GM23338 (cell line): ENCODE results near the gene FAM78B. TPM values are rescaled to one million over a fixed set of nuclear protein-coding genes. Genes with fewer than 3 reads are reported as not detected.
A peak's percentile ranks its signal among the peaks of the same experiment; 100 is the strongest.

Experiments
- ATAC-seq: fragments of 200-7000 bp; cut with Tn5 transposase; 3 replicates; pipeline ENCODE4 v1.9.1; 2020
- DNase-seq: peaks from one replicate; pipeline ENCODE4 v3.0.0-alpha.2; 2015; ENCODE audit warnings: low spot score
- H2AFZ ChIP-seq: fragments of 200-600 bp; sonication (generic); 2 replicates; pipeline ENCODE4 v1.8.0; 2016; ENCODE audit warnings: antibody characterized with exemption, mild to moderate bottlenecking, moderate library complexity
- H3F3A ChIP-seq: fragments of 200-600 bp; sonication (generic); replicated peaks from 2 replicates; pipeline ENCODE4 v1.8.0; 2017; ENCODE audit warnings: antibody characterized with exemption, mixed run types, low read depth
- H3K27ac ChIP-seq: fragments of 200-600 bp; sonication (generic); 2 replicates; pipeline ENCODE4 v1.6.1; 2016; ENCODE audit warnings: low read depth
- H3K27me3 ChIP-seq: fragments of 200-600 bp; sonication (generic); 2 replicates; pipeline ENCODE4 v1.8.0; 2016; ENCODE audit warnings: mild to moderate bottlenecking, mixed run types, moderate library complexity; ENCODE audit not compliant: insufficient read depth
- H3K36me3 ChIP-seq: fragments of 200-600 bp; sonication (generic); 2 replicates; pipeline ENCODE4 v1.8.0; 2016; ENCODE audit warnings: mild to moderate bottlenecking; ENCODE audit not compliant: insufficient read depth
- H3K4me1 ChIP-seq: fragments of 200-600 bp; sonication (generic); 2 replicates; pipeline ENCODE4 v1.8.0; 2016; ENCODE audit warnings: mild to moderate bottlenecking, moderate library complexity; ENCODE audit not compliant: insufficient read depth
- H3K4me2 ChIP-seq: fragments of 200-600 bp; sonication (generic); 2 replicates; pipeline ENCODE4 v1.7.1; 2017; ENCODE audit warnings: mixed run types
- H3K4me3 ChIP-seq: fragments of 200-600 bp; sonication (generic); 2 replicates; pipeline ENCODE4 v1.6.1; 2016; ENCODE audit warnings: mixed run types
- H3K79me2 ChIP-seq: fragments of 200-600 bp; sonication (generic); replicated peaks from 2 replicates; pipeline ENCODE4 v1.8.0; 2017; ENCODE audit warnings: mild to moderate bottlenecking; ENCODE audit not compliant: insufficient read depth
- H3K9me2 ChIP-seq: fragments of 200-600 bp; sonication (generic); 2 replicates; pipeline ENCODE4 v1.8.0; 2017; ENCODE audit not compliant: insufficient read depth
- H4K20me1 ChIP-seq: fragments of 200-600 bp; sonication (generic); replicated peaks from 2 replicates; pipeline ENCODE4 v1.8.0; 2017; ENCODE audit warnings: mild to moderate bottlenecking; ENCODE audit not compliant: insufficient read depth
- H3K27ac Mint-ChIP-seq: 2 replicates; pipeline ENCODE4 v1.8.0; 2020; ENCODE audit warnings: inconsistent platforms, mild to moderate bottlenecking, moderate library complexity, mixed read lengths
- H3K27me3 Mint-ChIP-seq: 3 replicates; pipeline ENCODE4 v1.8.0; 2022; ENCODE audit warnings: low read depth, mild to moderate bottlenecking, moderate library complexity, mixed read lengths, inconsistent platforms; ENCODE audit not compliant: insufficient read depth, poor library complexity
- H3K36me3 Mint-ChIP-seq: 3 replicates; pipeline ENCODE4 v1.8.0; 2021; ENCODE audit warnings: low read depth, mild to moderate bottlenecking, inconsistent platforms, moderate library complexity, mixed read lengths
- H3K4me1 Mint-ChIP-seq: 3 replicates; pipeline ENCODE4 v1.8.0; 2020; ENCODE audit warnings: mild to moderate bottlenecking, inconsistent platforms, mixed read lengths
- H3K4me3 Mint-ChIP-seq: 3 replicates; pipeline ENCODE4 v1.8.0; 2021; ENCODE audit warnings: moderate library complexity, mild to moderate bottlenecking, inconsistent platforms, mixed read lengths
- H3K9me3 Mint-ChIP-seq: 3 replicates; pipeline ENCODE4 v1.8.0; 2020; ENCODE audit warnings: moderate library complexity, mild to moderate bottlenecking, inconsistent platforms, mixed read lengths
- CREB1 ChIP-seq: fragments of 250-450 bp; sonication (Bioruptor Pico); IDR thresholded peaks from 2 replicates; pipeline ENCODE4 v1.5.0; 2020; ENCODE audit warnings: low read depth, mild to moderate bottlenecking, moderate library complexity
- EZH2 ChIP-seq: fragments of 200-600 bp; sonication (generic); IDR thresholded peaks from one replicate; pipeline ENCODE4 v1.8.0; 2017; ENCODE audit warnings: antibody characterized with exemption, mild to moderate bottlenecking, low read depth; ENCODE audit not compliant: unreplicated experiment
- EZH2phosphoT487 ChIP-seq: fragments of 200-600 bp; sonication (generic); IDR thresholded peaks from one replicate; pipeline ENCODE4 v1.8.1; 2018; ENCODE audit warnings: antibody characterized with exemption; ENCODE audit not compliant: unreplicated experiment
- JUNB ChIP-seq: IDR thresholded peaks from one replicate; pipeline ENCODE4 v1.6.1; 2016; ENCODE audit warnings: antibody characterized with exemption; ENCODE audit not compliant: unreplicated experiment
- NANOG ChIP-seq: IDR thresholded peaks from 2 replicates; pipeline ENCODE4 v1.6.1; 2016; ENCODE audit warnings: antibody characterized with exemption, borderline replicate concordance
- POLR2AphosphoS5 ChIP-seq: IDR thresholded peaks from 2 replicates; pipeline ENCODE4 v1.6.1; 2016; ENCODE audit warnings: antibody characterized with exemption, low read depth
- REST ChIP-seq: IDR thresholded peaks from one replicate; pipeline ENCODE4 v1.6.1; 2018; ENCODE audit warnings: antibody characterized with exemption; ENCODE audit not compliant: unreplicated experiment
- STAT1 ChIP-seq: IDR thresholded peaks from one replicate; pipeline ENCODE4 v1.6.1; 2016; ENCODE audit warnings: antibody characterized with exemption; ENCODE audit not compliant: unreplicated experiment
- ZNF114 ChIP-seq: fragments of 250-450 bp; sonication (Bioruptor Pico); IDR thresholded peaks from 2 replicates; pipeline ENCODE4 v1.5.0; 2020; ENCODE audit warnings: mild to moderate bottlenecking, moderate library complexity
- ZNF331 ChIP-seq: fragments of 250-450 bp; sonication (Bioruptor Pico); IDR thresholded peaks from 2 replicates; pipeline ENCODE4 v1.5.0; 2020; ENCODE audit warnings: low read depth, mild to moderate bottlenecking, moderate library complexity
- polyA plus RNA-seq: library from polyadenylated mRNA; unstranded; fragments of >200 nt; fragmentation: Nextera tagmentation; extraction: Ambion mirVana; gene quantifications from 2 replicates; pipeline ENCODE4 v1.2.1, GENCODE V29; 2016
- total RNA-seq: library from RNA; depleted of rRNA; stranded (reverse); fragments of >200 nt; shearing (Covaris generic); gene quantifications from 2 replicates; pipeline ENCODE4 v1.2.3, GENCODE V29; 2014
- TF ChIP-seq, protein P1 (sequence below), 2 experiments: fragments of 200-600 bp in 1 of 2; sonication (generic) in 1 of 2; conservative IDR thresholded peaks; 2 replicates each; pipeline versions ENCODE4 v1.5.1 to v1.6.1; 2016 to 2017; ENCODE audit warnings: antibody characterized with exemption in 2 of 2, low read depth in 2 of 2, mild to moderate bottlenecking in 2 of 2, moderate library complexity in 1 of 2
- TF ChIP-seq, protein P2 (sequence below): fragments of 250-450 bp; sonication (Bioruptor Pico); IDR thresholded peaks from 2 replicates; pipeline ENCODE4 v1.5.0; 2020; ENCODE audit warnings: mild to moderate bottlenecking, moderate library complexity
- TF ChIP-seq, protein P3 (sequence below): IDR thresholded peaks from 2 replicates; pipeline ENCODE4 v1.6.1; 2016; ENCODE audit warnings: antibody characterized with exemption

The FAM78B gene
- total and polyA plus RNA-seq, 2 experiments from 2014 or later, result 1.6 to 4.6 TPM

DNA sequence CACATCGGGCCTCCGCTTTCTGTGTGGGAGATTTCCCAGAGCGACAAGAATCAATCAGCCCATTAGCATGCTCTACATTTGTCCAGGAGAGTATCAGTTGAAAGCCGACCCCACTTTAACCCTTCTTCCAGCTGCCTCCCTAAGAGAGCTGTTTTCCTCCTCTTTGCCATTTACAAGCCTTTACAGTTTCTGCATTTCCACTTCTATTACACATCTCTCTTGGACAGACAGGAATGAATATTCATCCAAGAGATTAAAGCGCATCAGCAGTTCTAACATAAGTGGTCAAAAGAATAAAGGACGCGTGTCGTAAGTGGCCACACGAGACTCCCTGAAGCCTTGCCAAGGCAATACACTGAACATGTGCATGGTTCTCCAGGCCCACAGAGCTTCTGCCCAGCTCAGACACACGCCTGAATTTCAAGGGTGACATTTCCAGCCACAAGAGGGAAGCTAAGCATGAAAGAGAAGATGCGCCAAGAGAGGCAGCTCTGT, 47.3 kb downstream of the FAM78B start:
- peaks cover 9% of the 10 kb centered on the region for H3K4me1 ChIP-seq
- H3K4me1 Mint-ChIP-seq, result peaks cover 21% of the 10 kb centered on the region
- no peaks in the 10 kb centered on the region for H3K36me3 Mint-ChIP-seq
- TF ChIP-seq, protein P1, sequence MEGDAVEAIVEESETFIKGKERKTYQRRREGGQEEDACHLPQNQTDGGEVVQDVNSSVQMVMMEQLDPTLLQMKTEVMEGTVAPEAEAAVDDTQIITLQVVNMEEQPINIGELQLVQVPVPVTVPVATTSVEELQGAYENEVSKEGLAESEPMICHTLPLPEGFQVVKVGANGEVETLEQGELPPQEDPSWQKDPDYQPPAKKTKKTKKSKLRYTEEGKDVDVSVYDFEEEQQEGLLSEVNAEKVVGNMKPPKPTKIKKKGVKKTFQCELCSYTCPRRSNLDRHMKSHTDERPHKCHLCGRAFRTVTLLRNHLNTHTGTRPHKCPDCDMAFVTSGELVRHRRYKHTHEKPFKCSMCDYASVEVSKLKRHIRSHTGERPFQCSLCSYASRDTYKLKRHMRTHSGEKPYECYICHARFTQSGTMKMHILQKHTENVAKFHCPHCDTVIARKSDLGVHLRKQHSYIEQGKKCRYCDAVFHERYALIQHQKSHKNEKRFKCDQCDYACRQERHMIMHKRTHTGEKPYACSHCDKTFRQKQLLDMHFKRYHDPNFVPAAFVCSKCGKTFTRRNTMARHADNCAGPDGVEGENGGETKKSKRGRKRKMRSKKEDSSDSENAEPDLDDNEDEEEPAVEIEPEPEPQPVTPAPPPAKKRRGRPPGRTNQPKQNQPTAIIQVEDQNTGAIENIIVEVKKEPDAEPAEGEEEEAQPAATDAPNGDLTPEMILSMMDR (conservative IDR thresholded peaks at IDR 0.05; ENCODE audit: low read depth in 2 of 2), result no peak
- TF ChIP-seq, protein P2, sequence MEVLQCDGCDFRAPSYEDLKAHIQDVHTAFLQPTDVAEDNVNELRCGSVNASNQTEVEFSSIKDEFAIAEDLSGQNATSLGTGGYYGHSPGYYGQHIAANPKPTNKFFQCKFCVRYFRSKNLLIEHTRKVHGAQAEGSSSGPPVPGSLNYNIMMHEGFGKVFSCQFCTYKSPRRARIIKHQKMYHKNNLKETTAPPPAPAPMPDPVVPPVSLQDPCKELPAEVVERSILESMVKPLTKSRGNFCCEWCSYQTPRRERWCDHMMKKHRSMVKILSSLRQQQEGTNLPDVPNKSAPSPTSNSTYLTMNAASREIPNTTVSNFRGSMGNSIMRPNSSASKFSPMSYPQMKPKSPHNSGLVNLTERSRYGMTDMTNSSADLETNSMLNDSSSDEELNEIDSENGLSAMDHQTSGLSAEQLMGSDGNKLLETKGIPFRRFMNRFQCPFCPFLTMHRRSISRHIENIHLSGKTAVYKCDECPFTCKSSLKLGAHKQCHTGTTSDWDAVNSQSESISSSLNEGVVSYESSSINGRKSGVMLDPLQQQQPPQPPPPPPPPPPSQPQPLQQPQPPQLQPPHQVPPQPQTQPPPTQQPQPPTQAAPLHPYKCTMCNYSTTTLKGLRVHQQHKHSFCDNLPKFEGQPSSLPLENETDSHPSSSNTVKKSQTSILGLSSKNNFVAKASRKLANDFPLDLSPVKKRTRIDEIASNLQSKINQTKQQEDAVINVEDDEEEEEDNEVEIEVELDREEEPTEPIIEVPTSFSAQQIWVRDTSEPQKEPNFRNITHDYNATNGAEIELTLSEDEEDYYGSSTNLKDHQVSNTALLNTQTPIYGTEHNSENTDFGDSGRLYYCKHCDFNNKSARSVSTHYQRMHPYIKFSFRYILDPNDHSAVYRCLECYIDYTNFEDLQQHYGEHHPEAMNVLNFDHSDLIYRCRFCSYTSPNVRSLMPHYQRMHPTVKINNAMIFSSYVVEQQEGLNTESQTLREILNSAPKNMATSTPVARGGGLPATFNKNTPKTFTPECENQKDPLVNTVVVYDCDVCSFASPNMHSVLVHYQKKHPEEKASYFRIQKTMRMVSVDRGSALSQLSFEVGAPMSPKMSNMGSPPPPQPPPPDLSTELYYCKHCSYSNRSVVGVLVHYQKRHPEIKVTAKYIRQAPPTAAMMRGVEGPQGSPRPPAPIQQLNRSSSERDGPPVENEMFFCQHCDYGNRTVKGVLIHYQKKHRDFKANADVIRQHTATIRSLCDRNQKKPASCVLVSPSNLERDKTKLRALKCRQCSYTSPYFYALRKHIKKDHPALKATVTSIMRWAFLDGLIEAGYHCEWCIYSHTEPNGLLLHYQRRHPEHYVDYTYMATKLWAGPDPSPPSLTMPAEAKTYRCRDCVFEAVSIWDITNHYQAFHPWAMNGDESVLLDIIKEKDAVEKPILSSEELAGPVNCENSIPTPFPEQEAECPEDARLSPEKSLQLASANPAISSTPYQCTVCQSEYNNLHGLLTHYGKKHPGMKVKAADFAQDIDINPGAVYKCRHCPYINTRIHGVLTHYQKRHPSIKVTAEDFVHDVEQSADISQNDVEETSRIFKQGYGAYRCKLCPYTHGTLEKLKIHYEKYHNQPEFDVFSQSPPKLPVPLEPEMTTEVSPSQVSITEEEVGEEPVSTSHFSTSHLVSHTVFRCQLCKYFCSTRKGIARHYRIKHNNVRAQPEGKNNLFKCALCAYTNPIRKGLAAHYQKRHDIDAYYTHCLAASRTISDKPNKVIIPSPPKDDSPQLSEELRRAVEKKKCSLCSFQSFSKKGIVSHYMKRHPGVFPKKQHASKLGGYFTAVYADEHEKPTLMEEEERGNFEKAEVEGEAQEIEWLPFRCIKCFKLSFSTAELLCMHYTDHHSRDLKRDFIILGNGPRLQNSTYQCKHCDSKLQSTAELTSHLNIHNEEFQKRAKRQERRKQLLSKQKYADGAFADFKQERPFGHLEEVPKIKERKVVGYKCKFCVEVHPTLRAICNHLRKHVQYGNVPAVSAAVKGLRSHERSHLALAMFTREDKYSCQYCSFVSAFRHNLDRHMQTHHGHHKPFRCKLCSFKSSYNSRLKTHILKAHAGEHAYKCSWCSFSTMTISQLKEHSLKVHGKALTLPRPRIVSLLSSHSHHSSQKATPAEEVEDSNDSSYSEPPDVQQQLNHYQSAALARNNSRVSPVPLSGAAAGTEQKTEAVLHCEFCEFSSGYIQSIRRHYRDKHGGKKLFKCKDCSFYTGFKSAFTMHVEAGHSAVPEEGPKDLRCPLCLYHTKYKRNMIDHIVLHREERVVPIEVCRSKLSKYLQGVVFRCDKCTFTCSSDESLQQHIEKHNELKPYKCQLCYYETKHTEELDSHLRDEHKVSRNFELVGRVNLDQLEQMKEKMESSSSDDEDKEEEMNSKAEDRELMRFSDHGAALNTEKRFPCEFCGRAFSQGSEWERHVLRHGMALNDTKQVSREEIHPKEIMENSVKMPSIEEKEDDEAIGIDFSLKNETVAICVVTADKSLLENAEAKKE, result no peak
- TF ChIP-seq REST (no peak), EZH2 (no peak), STAT1 (no peak), POLR2AphosphoS5 (no peak), EZH2phosphoT487 (no peak), NANOG (no peak), JUNB (no peak), ZNF331 (CRISPR knock-in tag) (no peak), ZNF114 (CRISPR knock-in tag) (no peak), CREB1 (CRISPR knock-in tag) (no peak)
- TF ChIP-seq, protein P3, sequence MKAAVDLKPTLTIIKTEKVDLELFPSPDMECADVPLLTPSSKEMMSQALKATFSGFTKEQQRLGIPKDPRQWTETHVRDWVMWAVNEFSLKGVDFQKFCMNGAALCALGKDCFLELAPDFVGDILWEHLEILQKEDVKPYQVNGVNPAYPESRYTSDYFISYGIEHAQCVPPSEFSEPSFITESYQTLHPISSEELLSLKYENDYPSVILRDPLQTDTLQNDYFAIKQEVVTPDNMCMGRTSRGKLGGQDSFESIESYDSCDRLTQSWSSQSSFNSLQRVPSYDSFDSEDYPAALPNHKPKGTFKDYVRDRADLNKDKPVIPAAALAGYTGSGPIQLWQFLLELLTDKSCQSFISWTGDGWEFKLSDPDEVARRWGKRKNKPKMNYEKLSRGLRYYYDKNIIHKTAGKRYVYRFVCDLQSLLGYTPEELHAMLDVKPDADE, result no peak
- no peaks in the 10 kb centered on the region for H3K36me3 ChIP-seq
- no peaks in the 10 kb centered on the region for H3K79me2 ChIP-seq
- no peak overlapping the region for H3K4me2 ChIP-seq
- H2AFZ ChIP-seq, result no peak overlapping the region
- H3K27me3 Mint-ChIP-seq, result no peaks in the 10 kb centered on the region
- no peak overlapping the region for H3K27ac Mint-ChIP-seq
- no peak overlapping the region for H3K4me3 ChIP-seq
- H3K9me2 ChIP-seq, result 0 out of 2 replicates have a peak, but pooled peaks cover 4% of the 10 kb centered on the region
- H3K27me3 ChIP-seq, result no peaks in the 10 kb centered on the region
- H4K20me1 ChIP-seq, result no peaks in the 10 kb centered on the region
- H3K4me3 Mint-ChIP-seq, result no peak overlapping the region
- DNase-seq (no peak), ATAC-seq (peak; percentile 27; the same call in 1 of the 3 replicates)
- no peak overlapping the region for H3K27ac ChIP-seq
- no peaks in the 10 kb centered on the region for H3F3A ChIP-seq
- no peaks in the 10 kb centered on the region; the same call in 2 of the 3 replicates for H3K9me3 Mint-ChIP-seq
